NCI-H2227 treated with DMSO at 0.1 percent for 48 hours (cell line): Measurements from ENCODE around the gene LIMCH1.
"Not testable (repeated sequence)": the region's sequence is repeated elsewhere in the genome, so short reads cannot be mapped to it uniquely, and the experiment has no call there.

Experiments
- DNase-seq: peaks from one replicate; lab custom pipeline; 2025; lab: John Stamatoyannopoulos, UW

The LIMCH1 gene

DNA sequence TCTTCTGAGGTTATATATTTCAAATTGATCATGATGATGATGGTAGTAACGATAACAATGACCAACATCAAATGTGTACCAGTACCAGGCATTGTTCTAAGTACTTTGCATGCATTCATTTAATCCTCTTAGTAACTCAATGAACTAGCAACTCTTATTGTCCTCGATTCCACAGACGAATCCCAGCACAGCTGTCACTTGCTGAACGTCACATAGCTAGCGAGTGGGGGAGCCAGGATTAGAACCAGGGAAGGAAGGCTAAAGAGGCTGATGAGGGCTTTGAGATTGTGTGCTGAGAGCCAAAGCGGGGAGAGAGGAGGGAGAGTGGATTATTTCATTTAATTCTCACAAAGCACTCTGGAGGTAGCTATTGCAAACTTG, 106.9 kb downstream of the LIMCH1 start:
- DNase-seq, result no peak

DNA sequence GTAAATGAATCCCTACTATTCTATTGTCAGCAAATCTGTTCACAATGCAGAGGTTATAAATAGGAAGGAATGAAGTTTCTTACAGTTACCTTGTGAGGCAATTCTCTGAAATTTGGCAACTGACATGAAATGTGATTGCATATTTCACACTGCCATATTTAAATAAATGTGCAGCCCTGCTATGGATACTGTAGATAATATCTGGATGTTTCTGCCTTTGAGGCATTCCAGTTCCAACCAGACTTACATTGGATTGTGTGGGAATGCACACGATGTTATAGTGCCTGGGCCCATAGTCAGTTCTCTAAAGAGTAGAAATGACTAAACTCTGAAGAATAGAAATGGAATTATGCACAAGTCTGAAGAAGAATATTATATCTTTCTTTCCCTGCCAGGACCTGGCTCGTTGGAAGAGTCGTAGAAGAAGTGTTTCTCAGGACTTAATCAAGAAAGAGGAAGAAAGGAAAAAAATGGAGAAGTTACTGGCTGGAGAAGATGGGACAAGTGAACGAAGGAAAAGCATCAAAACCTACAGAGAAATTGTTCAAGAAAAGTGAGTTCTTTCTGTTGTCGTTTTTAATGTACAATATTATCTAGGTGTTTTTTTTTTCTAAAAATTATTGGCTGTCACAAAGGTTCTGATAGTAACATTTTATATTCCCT, 107.9 kb downstream of the LIMCH1 start:
- no peak for DNase-seq

DNA sequence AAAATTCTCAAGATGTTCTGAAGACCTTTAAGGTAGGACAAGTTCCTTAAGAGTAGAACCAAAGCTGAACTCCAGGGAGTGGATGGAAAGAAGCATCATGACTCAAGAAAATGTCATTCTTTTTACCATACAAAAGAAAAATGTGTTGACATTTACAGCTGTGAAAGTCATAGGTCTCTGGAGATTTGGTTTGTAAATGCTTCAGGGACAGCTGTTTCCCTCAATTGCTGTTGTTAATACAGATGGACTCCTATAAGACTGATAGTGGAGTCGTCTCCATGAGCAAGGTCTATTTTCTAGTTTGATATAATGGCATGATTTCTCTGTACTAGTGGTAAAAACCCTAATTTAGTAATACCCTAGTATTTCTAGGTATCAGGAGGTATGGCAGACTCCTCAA, 108.9 kb downstream of the LIMCH1 start:
- DNase-seq, result no peak

- DNase-seq, result no peak
Observed at GRCh38 chr4:41647383-41647782, 109.4 kb downstream of the LIMCH1 start.

- DNase-seq, result not testable (repeated sequence)
Observed at GRCh38 chr4:41651150-41651549, 113.2 kb downstream of the LIMCH1 start.

GRCh38 chr4:41652971-41653370, 115.0 kb downstream of the LIMCH1 start:
- no peak for DNase-seq

- DNase-seq, result no peak
Observed at GRCh38 chr4:41653523-41653922, 115.6 kb downstream of the LIMCH1 start.

DNA sequence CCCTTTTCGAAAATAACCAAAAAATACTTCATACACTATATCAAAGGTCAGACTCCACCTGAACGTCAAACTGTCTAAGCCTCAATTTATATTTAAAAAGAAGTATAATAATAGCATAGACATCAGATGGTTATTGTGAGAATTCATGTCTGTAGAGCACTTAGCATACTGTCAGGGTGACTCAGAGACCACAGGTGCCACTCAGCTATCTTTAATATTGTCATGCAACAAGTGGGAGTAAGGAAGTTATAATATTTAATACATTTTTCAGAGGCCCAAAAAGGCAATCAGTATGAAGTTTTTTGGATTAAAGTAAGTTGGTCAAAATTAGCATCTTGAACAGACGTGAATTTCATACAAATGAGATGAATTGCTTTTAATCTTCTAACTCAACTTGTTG, 117.2 kb downstream of the LIMCH1 start:
- DNase-seq, result no peak

GRCh38 chr4:41656106-41656505, 118.1 kb downstream of the LIMCH1 start:
- DNase-seq, result no peak

GRCh38 chr4:41656572-41657520, 118.9 kb downstream of the LIMCH1 start:
- DNase-seq, result no peak

GRCh38 chr4:41657561-41657960, 119.6 kb downstream of the LIMCH1 start:
- DNase-seq, result no peak

GRCh38 chr4:41658163-41658562, 120.2 kb downstream of the LIMCH1 start:
- no peak for DNase-seq

DNA sequence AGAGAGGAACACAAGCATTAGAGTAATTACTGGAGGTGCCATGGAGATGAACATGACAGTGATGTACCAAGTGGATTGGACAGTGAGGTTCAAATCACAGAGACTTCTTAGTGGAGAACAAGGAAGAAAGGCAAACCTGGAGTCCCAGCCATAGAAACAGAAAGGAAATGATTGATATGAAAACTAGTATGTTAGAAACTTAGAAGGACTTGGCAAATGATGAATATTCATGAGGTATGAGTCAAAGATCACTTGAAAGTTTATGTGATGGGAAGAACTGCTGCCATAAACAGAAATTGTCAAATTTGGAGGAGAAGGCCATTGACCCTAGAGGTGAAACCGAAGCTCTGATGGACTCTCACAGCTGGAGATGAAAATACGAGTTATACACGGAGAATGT, 122.4 kb downstream of the LIMCH1 start:
- DNase-seq, result no peak

DNA sequence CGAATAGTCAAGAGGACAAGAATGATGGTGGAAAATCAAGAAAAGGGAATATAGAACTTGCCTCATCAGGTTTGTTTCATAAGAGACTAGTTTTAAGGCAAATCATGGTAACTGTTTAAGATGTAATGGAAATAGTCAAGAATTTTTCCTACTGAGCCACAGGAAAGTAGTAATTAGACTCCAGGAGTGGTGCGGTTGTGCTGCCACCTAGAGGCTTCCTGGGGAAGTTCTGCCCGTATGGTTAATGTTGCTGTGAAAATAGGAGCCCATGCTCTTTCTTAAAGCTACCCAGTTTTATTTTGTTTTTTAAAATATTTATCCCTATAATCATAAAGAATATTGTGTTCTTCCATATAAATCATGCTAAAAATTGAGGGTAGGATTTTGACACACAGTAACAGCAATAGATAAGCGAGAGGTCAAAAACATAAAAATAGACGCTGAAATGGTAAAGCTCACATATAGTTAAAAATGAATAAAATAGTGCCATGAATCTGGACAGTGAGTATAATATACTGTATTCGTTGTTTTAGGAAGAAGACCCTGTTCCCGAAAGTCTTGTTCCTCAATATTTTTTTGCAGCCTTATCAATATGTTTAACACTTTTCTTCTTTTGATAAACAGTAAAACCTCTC, 123.6 kb downstream of the LIMCH1 start:
- DNase-seq, result peak; percentile 23

- DNase-seq, result no peak
Observed at GRCh38 chr4:41665636-41666207, 127.8 kb downstream of the LIMCH1 start.

- DNase-seq, result no peak
Observed at GRCh38 chr4:41668024-41668423, 130.1 kb downstream of the LIMCH1 start.

GRCh38 chr4:41670530-41670929, 132.6 kb downstream of the LIMCH1 start:
- no peak for DNase-seq

- DNase-seq, result no peak
Observed at GRCh38 chr4:41670982-41671381, 133.0 kb downstream of the LIMCH1 start.

DNA sequence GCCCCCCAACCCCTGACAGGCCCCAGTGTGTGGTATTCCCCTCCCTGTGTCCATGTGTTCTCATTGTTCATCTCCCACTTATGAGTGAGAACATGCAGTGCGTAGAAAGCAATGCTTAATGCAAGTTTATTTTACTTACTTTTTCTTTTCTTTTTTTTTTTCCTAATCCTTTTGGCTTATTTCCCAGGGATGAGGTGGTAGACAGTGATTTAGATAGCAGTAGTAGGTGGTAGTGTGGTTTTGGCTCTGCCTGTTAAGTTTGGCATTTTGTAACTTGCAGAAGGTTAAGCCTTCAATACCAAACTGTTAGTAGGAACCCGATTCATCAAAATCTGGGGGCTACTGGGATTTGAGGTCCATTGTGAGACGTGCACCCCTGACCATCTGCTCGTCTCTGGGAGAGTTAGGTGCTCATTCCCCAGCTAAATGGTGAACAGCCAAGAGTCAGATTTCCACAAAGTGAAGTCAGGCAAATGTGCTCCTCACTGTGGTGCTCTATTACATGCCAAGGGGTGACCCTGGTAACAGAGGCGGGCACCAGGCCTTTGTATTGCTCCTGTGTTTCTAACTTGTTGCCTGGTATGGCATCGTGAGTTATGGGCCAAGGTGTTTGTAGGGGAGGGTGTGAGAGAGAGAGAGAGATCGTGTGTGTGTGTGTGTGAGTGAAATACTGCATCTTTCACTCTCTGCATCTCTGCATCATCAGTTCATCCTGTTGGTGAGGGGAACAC, 140.3 kb downstream of the LIMCH1 start:
- DNase-seq, result no peak

- no peak for DNase-seq
Observed at GRCh38 chr4:41678951-41679350, 141.0 kb downstream of the LIMCH1 start.

GRCh38 chr4:41679991-41680390, 142.0 kb downstream of the LIMCH1 start:
- DNase-seq, result no peak

- no peak for DNase-seq
Observed at GRCh38 chr4:41681054-41681453, 143.1 kb downstream of the LIMCH1 start.
